Measurements from ENCODE around the gene BRME1. TPM values are rescaled to one million over a fixed set of nuclear protein-coding genes. Genes with fewer than 3 reads are reported as not detected.

BRME1 gene
- total RNA-seq, 1 donor from 2014 or later = 3.4 TPM

DNA sequence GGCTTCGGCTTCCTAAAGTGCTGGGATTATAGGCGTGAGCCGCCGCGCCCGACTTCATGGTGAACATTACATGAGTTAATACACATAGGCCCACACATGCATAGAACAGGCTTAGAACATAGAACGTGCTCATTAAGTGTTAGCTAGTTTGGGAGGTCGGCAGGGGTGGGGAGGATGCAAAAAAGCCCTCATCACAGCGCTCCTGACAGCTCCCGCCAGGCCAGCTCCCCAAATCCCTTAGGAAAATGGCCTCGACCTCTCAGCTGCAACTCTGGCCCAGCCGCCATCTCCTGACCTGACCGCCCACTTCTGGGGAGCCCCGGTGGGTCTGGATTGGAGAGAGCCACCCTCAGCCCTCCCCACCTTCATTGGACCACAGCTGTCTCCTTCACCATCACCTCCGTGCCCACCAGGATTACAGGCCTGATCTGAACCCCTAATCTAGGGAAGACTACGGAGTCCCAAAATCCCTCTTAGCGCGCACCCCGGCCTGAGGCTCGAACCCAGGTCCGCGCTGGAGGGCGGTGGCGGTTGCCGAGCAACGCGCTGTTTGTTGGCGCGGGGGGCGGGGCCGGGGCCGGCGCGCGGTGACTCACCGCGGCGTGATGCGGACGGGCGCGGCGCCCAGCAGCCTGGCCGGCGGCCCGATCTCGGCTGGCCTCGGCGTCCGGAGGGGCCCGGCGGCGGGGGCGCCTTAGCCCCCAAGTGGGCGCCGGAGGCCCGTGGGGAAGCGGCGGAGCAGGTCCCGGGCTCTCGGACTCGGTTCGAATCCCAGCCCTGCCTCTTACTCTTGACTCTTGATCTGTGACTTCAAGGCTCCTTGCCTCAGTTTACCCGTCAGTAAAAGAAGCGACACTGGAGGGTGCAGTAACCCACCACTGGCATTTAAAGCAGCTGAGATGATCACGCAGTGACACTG lies 55.7 kb downstream of the BRME1 start:
- H3K4me3 Mint-ChIP-seq (ENCODE audit: unreplicated experiment) = no peak overlapping the region
- peak; percentile 81 for DNase-seq (ENCODE audit: low spot score)
- H3K27me3 Mint-ChIP-seq (ENCODE audit: unreplicated experiment) = peaks cover 21% of the 10 kb centered on the region
- H3K9me3 Mint-ChIP-seq (ENCODE audit: unreplicated experiment) = no peaks in the 10 kb centered on the region
- no peaks in the 10 kb centered on the region for H3K36me3 Mint-ChIP-seq (ENCODE audit: low read depth, unreplicated experiment)
- TF ChIP-seq, protein P1, sequence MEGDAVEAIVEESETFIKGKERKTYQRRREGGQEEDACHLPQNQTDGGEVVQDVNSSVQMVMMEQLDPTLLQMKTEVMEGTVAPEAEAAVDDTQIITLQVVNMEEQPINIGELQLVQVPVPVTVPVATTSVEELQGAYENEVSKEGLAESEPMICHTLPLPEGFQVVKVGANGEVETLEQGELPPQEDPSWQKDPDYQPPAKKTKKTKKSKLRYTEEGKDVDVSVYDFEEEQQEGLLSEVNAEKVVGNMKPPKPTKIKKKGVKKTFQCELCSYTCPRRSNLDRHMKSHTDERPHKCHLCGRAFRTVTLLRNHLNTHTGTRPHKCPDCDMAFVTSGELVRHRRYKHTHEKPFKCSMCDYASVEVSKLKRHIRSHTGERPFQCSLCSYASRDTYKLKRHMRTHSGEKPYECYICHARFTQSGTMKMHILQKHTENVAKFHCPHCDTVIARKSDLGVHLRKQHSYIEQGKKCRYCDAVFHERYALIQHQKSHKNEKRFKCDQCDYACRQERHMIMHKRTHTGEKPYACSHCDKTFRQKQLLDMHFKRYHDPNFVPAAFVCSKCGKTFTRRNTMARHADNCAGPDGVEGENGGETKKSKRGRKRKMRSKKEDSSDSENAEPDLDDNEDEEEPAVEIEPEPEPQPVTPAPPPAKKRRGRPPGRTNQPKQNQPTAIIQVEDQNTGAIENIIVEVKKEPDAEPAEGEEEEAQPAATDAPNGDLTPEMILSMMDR (IDR thresholded peaks at IDR 0.05; ENCODE audit: unreplicated experiment) = no peak
- H3K27ac Mint-ChIP-seq (ENCODE audit: unreplicated experiment) = peak overlapping the region; percentile 92
- H3K4me1 Mint-ChIP-seq (ENCODE audit: unreplicated experiment) = peaks cover 11% of the 10 kb centered on the region

DNA sequence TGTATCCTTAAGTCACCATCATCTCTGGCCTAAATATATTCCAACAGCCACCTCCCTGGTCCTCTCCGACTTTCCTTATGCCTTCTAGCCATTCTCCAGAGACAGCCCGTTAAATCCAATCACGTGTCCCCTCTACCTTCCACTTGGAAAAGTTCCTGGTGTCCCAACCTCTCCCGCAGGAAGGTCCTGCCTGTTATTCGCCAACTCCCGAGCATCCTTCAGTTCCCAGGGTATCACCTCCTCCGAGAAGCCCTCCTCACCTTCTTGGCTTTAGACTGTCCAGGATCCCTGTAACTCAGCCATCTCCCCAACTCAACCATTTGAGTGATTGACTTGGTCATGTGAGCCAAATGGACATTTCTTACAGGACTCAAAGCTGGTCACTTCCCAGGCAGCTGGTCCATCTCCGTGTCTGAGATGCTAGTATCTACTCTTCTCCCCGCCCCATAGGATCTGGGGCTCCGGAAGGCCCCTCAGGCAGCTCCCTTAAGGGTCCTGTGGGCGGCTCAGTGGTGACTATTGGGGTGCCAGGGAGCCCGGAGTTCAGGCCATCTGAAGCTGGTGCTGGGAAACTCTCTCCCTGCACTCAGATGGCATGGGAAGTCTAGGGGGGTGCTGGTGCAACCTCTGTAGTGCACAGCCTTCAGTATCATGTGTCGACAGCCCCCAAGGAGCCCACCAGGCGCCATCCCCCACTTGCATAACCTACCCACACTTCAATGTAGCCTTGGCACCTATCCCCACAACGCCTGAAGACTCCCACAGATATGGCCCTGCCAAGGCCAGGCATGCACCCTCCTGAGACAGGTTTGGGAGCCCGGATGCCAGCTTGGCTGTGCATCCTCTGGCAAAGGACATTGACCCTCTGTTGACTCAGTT lies 56.9 kb downstream of the BRME1 start:
- TF ChIP-seq, protein P1 (IDR thresholded peaks at IDR 0.05; ENCODE audit: unreplicated experiment) = no peak
- H3K4me1 Mint-ChIP-seq (ENCODE audit: unreplicated experiment) = peaks cover 16% of the 10 kb centered on the region
- H3K27me3 Mint-ChIP-seq (ENCODE audit: unreplicated experiment) = peaks cover 24% of the 10 kb centered on the region
- H3K9me3 Mint-ChIP-seq (ENCODE audit: unreplicated experiment) = no peaks in the 10 kb centered on the region
- H3K36me3 Mint-ChIP-seq (ENCODE audit: low read depth, unreplicated experiment) = no peaks in the 10 kb centered on the region
- no peak overlapping the region for H3K4me3 Mint-ChIP-seq (ENCODE audit: unreplicated experiment)
- H3K27ac Mint-ChIP-seq (ENCODE audit: unreplicated experiment) = peak overlapping the region; percentile 90
- no peak for DNase-seq (ENCODE audit: low spot score)

DNA sequence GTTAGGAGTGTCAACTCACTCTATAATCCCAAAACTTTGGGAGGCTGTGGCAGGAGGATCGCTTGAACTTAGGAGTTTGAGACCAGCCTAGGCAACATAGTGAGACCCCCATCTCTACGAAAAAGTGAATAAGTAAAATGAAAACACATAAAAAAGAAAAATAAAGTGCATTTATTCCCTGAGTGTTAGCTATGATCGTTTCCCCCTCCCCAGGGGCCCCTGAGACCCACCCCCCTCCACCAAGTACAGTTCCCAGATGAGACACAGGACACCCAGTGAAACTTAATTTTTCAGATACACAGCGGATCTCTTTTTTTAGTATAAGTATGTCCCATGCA lies 57.6 kb downstream of the BRME1 start:
- no peak overlapping the region for H3K4me3 Mint-ChIP-seq (ENCODE audit: unreplicated experiment)
- no peaks in the 10 kb centered on the region for H3K36me3 Mint-ChIP-seq (ENCODE audit: low read depth, unreplicated experiment)
- peak overlapping the region; percentile 90 for H3K27ac Mint-ChIP-seq (ENCODE audit: unreplicated experiment)
- DNase-seq (ENCODE audit: low spot score) = no peak
- H3K9me3 Mint-ChIP-seq (ENCODE audit: unreplicated experiment) = no peaks in the 10 kb centered on the region
- peaks cover 16% of the 10 kb centered on the region for H3K4me1 Mint-ChIP-seq (ENCODE audit: unreplicated experiment)
- TF ChIP-seq, protein P1 (IDR thresholded peaks at IDR 0.05; ENCODE audit: unreplicated experiment) = no peak
- H3K27me3 Mint-ChIP-seq (ENCODE audit: unreplicated experiment) = peaks cover 24% of the 10 kb centered on the region

DNA sequence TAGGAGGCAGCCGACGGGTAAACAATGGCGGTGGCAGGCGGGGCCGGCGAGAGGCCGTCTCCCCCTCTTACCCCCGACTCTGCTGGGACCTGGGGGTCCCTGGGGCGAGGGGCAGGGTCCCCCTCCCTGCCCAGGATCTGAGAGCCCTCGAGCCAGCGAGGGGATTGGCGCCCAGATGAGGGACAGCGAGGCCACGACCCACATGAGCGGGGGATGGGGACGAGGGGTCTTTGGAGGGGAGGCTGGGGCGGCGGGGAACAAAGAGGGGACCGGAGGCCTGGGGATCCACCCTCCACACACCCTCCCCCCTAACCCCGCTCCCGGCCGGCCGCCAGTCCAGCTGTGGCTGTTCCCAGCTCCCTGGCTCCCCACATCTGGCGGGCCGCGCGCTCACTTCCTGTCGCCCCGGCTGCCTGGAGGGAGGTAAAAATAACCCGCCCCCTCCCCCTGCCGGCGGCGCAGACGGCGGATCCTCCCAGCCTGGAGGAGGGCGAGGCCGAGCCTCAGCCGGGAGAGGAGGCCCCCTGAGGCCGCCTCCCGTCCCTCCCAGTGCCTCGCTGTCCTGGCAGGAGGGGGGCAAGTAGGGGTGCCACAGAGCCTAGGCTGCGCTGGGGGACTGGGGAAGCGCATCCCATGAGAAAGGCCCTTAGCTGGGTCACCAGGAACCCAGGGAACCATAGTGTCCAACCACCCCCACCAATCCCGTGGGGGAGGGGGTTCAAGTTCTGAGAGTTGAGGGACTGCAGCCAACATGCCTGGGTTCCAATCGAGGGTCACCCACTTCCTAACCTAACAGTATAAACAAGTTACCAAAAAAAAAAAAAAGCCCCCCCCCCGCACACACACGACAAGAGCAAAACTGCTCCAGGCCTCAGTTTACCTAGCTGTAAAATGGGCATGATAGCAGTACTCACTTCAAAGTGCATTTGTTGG lies 58.2 kb downstream of the BRME1 start:
- no peak overlapping the region for H3K4me3 Mint-ChIP-seq (ENCODE audit: unreplicated experiment)
- no peaks in the 10 kb centered on the region for H3K9me3 Mint-ChIP-seq (ENCODE audit: unreplicated experiment)
- peak overlapping the region; percentile 99 for H3K27ac Mint-ChIP-seq (ENCODE audit: unreplicated experiment)
- DNase-seq (ENCODE audit: low spot score) = peak; percentile 91
- TF ChIP-seq, protein P1 (IDR thresholded peaks at IDR 0.05; ENCODE audit: unreplicated experiment) = peak; percentile 20
- no peaks in the 10 kb centered on the region for H3K36me3 Mint-ChIP-seq (ENCODE audit: low read depth, unreplicated experiment)
- peaks cover 16% of the 10 kb centered on the region for H3K4me1 Mint-ChIP-seq (ENCODE audit: unreplicated experiment)
- peaks cover 27% of the 10 kb centered on the region for H3K27me3 Mint-ChIP-seq (ENCODE audit: unreplicated experiment)

All from endothelial cell (in vitro differentiated cells).